GM18870 (cell line): ENCODE results near the gene ZXDA.
"Not testable (repeated sequence)": the region's sequence is repeated elsewhere in the genome, so short reads cannot be mapped to it uniquely, and the experiment has no call there.

Experiments
- ATAC-seq: cut with Tn5 transposase; IDR thresholded peaks from one replicate; pipeline ENCODE4 v1.9.1; 2021; ENCODE audit warnings: moderate library complexity; ENCODE audit not compliant: unreplicated experiment

The ZXDA gene

GRCh38 chrX:57910287-57910912 is at the start of gene ZXDA:
ZXDA (minus strand) TSS chrX:57910458; CDS start chrX:57910420, 38 bp downstream.
- peak; percentile 59 for ATAC-seq

DNA sequence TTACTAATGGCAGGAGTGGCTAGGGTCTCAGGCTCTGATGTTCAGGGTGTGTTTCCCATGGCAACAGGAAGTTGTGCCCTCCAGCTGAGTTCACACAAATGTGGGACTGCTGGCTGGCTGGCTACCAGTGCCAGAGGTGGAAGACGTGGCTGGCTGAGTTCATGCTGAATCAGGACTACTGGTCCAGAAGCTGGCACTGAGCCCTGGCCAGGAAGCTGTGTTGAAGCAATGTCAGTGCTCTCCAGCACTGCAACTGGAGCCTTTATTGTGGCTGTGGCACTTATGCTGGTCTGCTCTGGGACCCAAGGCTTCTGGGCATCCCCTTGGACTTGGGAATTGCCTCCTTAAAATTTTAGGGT is 42.0 kb upstream of the ZXDA start:
- no peak for ATAC-seq

DNA sequence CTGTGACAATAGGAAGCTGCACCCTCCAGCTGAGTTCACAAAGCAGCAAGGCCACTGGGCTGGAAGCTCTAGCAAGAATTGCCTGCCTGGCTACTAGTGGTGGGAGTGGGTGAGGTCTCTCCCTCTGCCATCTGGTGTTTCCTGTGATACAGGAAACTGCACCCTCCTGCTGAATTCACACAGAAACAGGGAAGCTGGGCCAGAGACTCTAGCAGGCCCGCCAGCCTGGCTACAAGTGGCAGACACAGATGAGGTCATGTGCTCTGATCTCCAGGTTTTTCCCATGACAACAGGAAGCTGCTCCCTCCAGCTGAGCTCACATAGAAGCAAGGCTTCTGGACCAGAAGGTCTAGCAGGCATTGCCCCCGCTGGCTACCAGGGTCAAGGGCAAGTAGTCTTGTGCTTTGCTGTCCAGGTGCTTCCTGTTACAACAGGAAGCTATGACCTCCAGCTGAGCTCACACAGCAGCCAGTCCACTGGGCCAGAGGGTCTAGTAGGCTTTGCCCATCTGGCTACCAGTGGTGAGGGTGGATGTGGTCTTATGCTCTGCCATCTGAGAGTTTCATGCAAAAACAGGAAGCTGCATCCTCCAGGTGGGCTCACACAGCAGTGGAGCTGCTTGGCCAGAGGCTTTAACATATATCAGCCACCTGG is 41.5 kb upstream of the ZXDA start:
- no peak for ATAC-seq

DNA sequence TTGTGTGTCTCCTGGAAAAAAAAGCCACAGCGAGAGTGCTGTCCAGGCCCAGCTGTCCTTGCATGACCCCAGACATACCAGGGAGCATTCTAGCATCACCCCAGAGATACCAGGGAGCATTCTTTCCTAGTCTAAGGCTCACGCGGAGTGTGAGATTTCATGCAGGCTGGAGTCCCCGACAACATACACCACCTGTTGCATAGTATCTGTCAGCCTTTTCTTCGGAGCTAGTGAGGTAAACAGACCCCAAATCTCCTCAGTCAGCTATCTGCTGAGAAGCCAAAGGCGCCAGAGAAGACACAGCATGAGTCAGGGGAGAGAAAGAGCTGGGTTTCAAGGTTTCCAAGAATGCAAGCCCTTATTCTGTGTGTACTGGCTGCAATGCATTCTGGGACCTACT is 23.1 kb upstream of the ZXDA start:
- no peak for ATAC-seq

- ATAC-seq = no peak
Observed at GRCh38 chrX:57932266-57932665, 22.0 kb upstream of the ZXDA start.

DNA sequence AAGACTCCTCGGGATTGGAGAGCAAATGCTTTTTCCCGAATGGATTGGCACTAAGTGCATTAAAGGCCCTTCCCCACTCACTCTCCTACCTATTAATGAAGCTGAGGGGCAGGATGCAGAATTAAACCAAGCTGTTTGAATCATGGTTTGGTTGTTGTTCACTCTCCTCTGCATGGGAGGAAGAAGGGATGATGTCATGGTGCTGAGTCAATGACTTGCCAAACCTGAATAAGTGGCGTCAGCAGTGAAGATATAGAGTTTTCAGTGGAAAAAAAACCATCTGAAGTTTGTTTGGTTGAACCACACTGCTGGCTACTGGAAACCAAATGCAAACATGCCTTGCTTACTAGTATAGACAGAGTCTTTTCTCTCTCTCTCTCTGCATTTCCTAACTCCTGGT is 19.8 kb upstream of the ZXDA start:
- ATAC-seq = no peak

DNA sequence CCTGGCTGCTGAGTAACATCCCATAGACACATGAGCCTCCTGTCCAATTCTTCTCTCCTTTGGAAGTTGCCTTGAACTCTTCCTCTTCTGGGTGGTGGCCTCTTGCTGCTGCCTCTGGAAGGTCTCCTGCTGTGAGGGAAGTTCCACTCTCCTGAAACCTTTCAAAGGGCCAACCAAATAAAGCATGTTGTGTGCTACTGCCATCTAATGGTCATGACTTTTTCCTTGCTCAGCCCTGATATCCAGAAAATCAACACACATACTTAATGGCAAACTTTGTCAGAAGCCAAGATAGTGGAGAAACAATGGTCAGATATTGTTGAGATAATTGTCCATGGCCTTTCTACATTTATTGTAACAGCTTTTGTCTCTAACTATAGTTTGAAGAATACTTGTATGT is 19.1 kb upstream of the ZXDA start:
- ATAC-seq = no peak

- no peak for ATAC-seq
Observed at GRCh38 chrX:57925806-57926205, 15.5 kb upstream of the ZXDA start.

- ATAC-seq = peak; percentile 68
Observed at GRCh38 chrX:57918750-57919436, 8.6 kb upstream of the ZXDA start.

DNA sequence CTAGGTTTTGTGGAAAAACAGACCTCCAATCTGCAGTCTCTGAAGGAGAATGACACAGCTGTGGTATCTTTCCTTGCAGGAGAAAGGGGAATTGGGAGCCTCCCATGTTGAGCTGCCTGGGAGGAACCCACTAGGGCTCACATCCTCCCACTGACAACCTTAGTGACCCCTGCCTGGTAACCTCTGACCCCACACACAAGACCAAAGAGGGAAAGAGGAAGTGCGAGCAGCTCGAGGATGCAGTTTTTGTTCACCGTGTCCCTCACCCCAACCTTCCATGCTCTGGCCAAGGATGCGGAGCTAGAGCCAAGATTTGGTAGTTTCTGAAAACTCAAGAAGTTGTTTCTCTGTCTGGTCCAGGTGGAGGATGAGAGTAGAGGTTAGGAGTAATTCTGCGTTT is 5.4 kb upstream of the ZXDA start:
- no peak for ATAC-seq

DNA sequence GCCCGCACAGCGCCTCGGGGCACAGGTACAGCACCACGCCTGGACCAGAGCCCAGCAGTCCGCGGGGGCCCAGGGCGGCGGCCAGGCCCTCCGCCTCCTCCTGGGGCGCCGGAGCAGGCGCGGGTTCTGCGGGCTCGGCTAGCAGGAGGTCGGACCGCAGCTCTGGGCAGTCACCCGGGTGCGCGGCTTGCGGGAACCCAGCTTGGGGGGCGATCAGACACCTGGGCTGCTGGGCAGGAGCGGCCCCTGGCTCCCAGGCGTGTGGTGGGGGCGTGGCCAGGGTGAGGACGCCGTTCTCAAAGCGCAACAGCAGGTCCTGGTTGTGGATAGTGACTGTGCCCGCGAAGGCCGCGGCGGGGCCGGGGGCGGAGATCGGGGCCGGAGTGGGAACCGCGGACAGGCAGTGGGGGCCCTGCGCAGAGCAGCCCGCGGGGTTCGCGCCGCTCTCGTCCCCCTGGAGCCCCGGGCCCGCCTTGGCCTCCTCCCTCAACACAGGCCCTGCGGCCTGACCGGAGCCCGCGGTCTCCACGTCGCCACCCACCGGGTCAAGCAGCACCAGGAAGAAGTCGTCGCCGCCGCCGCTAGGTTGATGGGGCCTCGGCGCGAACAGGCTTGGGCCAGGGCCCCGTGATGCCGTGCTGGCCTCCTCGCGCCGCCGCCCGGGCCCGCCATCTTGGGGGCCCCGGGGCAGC is 517 bp downstream of the ZXDA start:
- peak; percentile 57 for ATAC-seq

GRCh38 chrX:57908972-57909594 is 1.2 kb downstream of the ZXDA start:
- not testable (repeated sequence) for ATAC-seq

- no peak for ATAC-seq
Observed at GRCh38 chrX:57906790-57907189, 3.5 kb downstream of the ZXDA start.

GRCh38 chrX:57905141-57905540 is 5.1 kb downstream of the ZXDA start:
- no peak for ATAC-seq

GRCh38 chrX:57904176-57904880 is 5.9 kb downstream of the ZXDA start:
- no peak for ATAC-seq

DNA sequence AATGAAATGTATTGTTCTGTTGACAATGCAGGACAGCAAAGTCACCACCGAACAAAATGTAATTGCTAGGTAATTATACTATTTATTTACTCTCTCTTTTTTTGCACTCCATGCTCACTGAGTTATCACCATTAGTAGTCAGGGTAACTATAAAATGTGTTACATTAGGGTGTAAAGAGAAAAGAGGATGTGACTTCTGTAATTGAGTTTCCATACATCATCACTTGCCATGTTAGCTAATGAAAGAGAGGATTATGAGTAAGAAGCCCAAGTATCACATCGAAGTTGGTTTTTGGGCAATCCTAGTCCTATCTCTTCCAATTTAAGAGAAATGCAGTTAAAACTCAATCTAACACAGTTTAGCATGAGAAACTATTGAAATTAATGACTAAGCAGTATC is 7.6 kb downstream of the ZXDA start:
- peak; percentile 50 for ATAC-seq

GRCh38 chrX:57901466-57901865 is 8.8 kb downstream of the ZXDA start:
- ATAC-seq = no peak

DNA sequence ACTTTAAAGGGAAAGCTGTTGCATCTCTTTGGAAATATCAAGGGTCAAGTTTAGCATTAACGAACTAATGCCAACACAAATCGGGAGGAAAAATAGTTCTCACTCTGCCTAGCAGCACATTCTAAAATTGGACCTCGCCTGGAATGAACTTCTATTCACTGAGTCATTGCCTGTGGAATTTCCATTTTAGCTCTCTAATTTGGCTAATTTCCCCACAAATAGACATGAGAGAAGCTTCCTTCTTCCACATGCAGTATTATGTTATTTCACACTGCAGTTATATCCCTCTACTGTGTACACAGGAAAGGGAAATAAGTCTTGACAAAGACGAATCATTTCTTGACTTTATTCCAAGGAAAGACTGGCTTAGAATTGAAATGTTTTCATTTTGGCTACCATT is 9.3 kb downstream of the ZXDA start:
- no peak for ATAC-seq

DNA sequence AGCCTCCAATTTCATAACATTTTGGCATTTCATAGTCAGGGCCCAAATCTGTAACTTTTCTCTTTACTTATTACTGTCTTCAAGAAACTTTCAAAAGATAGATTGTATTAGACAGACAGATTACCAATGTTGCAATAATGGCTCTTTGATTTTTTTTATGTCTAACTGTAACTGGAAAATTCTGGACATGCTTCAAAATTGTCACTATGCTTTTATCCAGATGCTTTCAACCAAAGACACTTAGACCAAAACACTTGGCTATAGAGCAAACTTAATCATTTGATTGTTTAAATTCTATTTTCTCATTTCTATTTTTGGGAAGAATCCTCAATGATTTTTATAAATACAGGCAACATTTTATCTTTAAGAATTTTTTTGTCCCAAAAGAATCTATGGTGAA is 10.4 kb downstream of the ZXDA start:
- no peak for ATAC-seq

GRCh38 chrX:57899064-57899463 is 11.2 kb downstream of the ZXDA start:
- no peak for ATAC-seq

DNA sequence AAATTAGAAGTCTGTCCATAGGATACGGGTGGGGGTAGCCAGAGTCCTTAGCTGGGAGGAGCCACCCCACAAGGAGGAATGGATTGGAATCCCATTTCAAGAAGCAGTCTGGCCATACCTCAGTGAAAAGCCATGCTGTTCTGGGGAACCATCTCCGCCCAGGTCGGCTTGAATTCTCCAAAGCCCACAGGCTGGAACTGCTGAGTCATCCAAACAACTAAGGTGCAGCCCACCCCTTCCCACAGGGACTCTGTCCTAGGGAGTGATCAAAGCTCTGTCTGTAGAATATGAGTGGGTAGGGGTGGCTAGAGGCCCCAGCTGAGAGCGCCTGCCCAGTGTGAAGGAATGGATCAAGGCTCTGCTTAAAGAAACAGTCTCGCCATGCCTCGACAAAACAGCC is 38.8 kb downstream of the ZXDA start:
- no peak for ATAC-seq
